Left lung (tissue), 10 donors: Measurements from ENCODE around the gene THSD8. TPM values are rescaled to one million over a fixed set of nuclear protein-coding genes. Genes with fewer than 3 reads are reported as not detected.
A peak's percentile ranks its signal among the peaks of the same experiment; 100 is the strongest.

Source experiments
- ATAC-seq: fragments of 200-7000 bp; cut with Tn5 transposase; one replicate; pipeline ENCODE4 v1.9.1; 2020; ENCODE audit warnings: moderate library complexity
- DNase-seq, 4 donors: peaks; one replicate each; pipeline ENCODE4 v3.0.0-alpha.2; 2013 to 2020
- H3K27ac ChIP-seq, 2 donors: fragments of 200-600 bp; sonication (generic) in 1 of 2; one replicate each; pipeline versions ENCODE4 v1.5.0 to v1.8.0; 2020 to 2021
- H3K27me3 ChIP-seq, 2 donors: fragments of 200-600 bp; sonication (generic) in 1 of 2; one replicate each; pipeline versions ENCODE4 v1.5.0 to v1.8.0; 2020 to 2021
- H3K36me3 ChIP-seq, 2 donors: fragments of 200-600 bp; sonication (generic) in 1 of 2; one replicate each; pipeline versions ENCODE4 v1.5.0 to v1.8.0; 2020 to 2021
- H3K4me1 ChIP-seq, 2 donors: fragments of 200-600 bp; one replicate each; pipeline ENCODE4 v1.8.0; 2021
- H3K4me3 ChIP-seq, 2 donors: fragments of 200-600 bp; sonication (generic) in 1 of 2; one replicate each; pipeline versions ENCODE4 v1.5.0 to v1.8.0; 2020 to 2021; ENCODE audit warnings: mild to moderate bottlenecking in 1 of 2
- H3K9me3 ChIP-seq, 2 donors: fragments of 200-600 bp; sonication (generic) in 1 of 2; one replicate each; pipeline versions ENCODE4 v1.5.0 to v1.8.0; 2020 to 2021
- intact Hi-C, 2 donors: fragments of 100-400 bp; cut with DNase I; formaldehyde crosslinking; loops; one replicate each; pipeline versions ENCODE4 v1.11.2 to v1.14.2; 2022
- polyA plus RNA-seq, 6 donors: library from polyadenylated mRNA; unstranded; fragments of 120-200 nt; gene quantifications; one replicate each; pipeline ENCODE4 v1.2.1, GENCODE V29; 2013; ENCODE audit not compliant: insufficient read length in 6 of 6
- total RNA-seq, 2 donors: library from RNA; stranded (reverse); fragmentation: NEBNext Ultra II Directional; extraction: Animal tissue kit (Norgen Biotek cat#: 25700); gene quantifications; one replicate each; pipeline ENCODE4 v1.2.1, GENCODE V29; 2021
- TF ChIP-seq, protein P1 (sequence below), 2 donors: fragments of 200-600 bp; sonication (generic) in 1 of 2; IDR thresholded peaks; one replicate each; pipeline versions ENCODE4 v1.5.0 to v1.8.0; 2021; ENCODE audit warnings: antibody characterized with exemption in 2 of 2
- donor health status: DM: no; HTN: yes; CAD: no.
- donor health status: DM: no; HTN: no; CAD: no.

The THSD8 gene
- total and polyA plus RNA-seq, 8 donors, result 2.2 to 11.6 (median 6.2) TPM

DNA sequence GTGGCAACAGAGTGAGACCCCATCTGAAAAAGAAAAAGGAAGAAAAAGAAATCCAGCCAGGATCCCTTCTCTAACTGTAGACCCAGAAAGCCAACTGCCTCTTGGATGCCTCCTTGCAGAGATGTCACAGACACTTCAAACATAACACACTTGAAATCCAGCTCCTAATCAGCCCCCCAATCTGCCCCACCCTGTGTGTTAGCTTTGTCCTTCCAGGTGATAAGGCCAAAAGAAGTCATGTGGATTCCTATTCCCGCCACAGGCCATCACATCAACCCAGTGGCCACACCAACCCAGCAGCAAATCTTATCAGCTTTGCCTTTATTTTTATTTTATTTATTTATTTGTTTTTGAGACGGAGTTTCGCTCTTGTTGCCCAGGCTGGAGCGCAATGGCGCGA, 42.2 kb upstream of the THSD8 start:
- TF ChIP-seq, protein P1, sequence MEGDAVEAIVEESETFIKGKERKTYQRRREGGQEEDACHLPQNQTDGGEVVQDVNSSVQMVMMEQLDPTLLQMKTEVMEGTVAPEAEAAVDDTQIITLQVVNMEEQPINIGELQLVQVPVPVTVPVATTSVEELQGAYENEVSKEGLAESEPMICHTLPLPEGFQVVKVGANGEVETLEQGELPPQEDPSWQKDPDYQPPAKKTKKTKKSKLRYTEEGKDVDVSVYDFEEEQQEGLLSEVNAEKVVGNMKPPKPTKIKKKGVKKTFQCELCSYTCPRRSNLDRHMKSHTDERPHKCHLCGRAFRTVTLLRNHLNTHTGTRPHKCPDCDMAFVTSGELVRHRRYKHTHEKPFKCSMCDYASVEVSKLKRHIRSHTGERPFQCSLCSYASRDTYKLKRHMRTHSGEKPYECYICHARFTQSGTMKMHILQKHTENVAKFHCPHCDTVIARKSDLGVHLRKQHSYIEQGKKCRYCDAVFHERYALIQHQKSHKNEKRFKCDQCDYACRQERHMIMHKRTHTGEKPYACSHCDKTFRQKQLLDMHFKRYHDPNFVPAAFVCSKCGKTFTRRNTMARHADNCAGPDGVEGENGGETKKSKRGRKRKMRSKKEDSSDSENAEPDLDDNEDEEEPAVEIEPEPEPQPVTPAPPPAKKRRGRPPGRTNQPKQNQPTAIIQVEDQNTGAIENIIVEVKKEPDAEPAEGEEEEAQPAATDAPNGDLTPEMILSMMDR (IDR thresholded peaks at IDR 0.05), result no peak
- no peak for ATAC-seq
- Histone ChIP-seq H3K27me3 (peaks cover 0 to 20% of the 10 kb centered on the region in 2 donors), H3K36me3 (peaks cover 0 to 28% of the 10 kb centered on the region in 2 donors), H3K4me1 (peaks cover 0 to 17% of the 10 kb centered on the region in 2 donors), H3K27ac (no peak overlapping the region), H3K4me3 (no peak overlapping the region), H3K9me3 (no peaks in the 10 kb centered on the region)
- intact Hi-C loops, result loop anchor here in 1 of 2 donors (5.0 kb wide), 2 partner anchors 38 to 93 kb away; no protein-coding TSS in a partner anchor
- no peak for DNase-seq

DNA sequence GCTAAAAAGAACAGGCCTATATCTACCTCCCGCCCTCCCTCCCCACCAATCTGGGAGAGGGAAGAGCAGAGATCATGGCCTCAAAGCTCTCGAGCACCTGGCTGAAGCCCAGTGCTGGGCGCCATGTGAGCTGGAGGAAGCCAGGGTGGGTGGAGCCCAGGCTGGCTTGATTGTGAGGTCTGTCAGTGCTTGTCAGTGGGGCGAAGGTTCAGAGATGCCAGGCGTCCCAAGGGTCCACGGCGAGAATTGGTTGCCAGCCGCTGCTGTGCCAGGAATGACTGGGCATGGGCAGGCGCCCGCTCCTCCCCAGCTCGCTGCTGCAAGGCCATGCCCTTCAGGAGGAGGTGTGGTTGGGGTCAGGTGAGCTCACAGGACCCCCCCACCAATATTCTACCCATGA, 38.8 kb upstream of the THSD8 start:
- TF ChIP-seq, protein P1 (IDR thresholded peaks at IDR 0.05), result no peak
- Histone ChIP-seq H3K9me3 (no peaks in the 10 kb centered on the region), H3K27ac (no peak overlapping the region), H3K36me3 (peaks cover 0 to 44% of the 10 kb centered on the region in 2 donors), H3K27me3 (peaks cover 0 to under 1% of the 10 kb centered on the region in 2 donors), H3K4me3 (no peak overlapping the region), H3K4me1 (peaks cover 0 to 16% of the 10 kb centered on the region in 2 donors)
- ATAC-seq (no peak), DNase-seq (no peak)
- intact Hi-C loops, result loop anchor here in 1 of 2 donors (5.0 kb wide), 1 partner anchor 34 kb away; no protein-coding TSS in a partner anchor

- Histone ChIP-seq H3K9me3 (no peaks in the 10 kb centered on the region), H3K4me1 (peaks cover 0 to 22% of the 10 kb centered on the region in 2 donors), H3K4me3 (no peak overlapping the region), H3K27ac (no peak overlapping the region), H3K36me3 (peaks cover 0 to 50% of the 10 kb centered on the region in 2 donors), H3K27me3 (no peaks in the 10 kb centered on the region)
- intact Hi-C loops, result loop anchor here (5.0 kb wide), 2 partner anchors 33 to 38 kb away; partner anchors contain the start of genes PRDX2 (in 1 of the 2) and THSD8 (in 1 of the 2)
- DNase-seq (no peak), ATAC-seq (no peak)
- TF ChIP-seq, protein P1 (IDR thresholded peaks at IDR 0.05), result no peak
Observed at GRCh38 chr19:12764698-12765097, 37.2 kb upstream of the THSD8 start.

DNA sequence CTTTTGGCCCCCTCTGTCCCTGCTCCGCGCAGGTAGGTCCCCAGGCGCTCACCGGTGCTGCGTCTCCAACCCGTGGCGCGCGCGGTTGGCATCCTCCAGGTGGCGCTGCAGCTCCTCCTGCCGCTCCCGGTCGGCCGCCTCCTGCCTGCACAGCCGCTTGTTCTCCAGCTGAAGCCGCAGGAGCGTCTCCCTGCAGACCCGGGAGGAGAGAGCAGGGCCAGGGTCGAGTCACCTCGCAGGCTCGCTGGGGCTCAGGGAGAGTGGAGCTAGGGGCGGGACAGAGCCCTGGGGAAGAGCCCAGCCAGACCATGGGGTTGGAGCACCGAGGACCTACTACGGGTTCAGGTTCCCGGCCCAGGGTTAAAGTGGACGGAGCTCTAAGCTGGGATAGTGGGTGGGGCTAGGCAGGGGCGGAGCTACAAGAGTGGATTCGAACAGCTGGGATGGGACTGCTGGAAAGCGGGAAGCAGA, 35.8 kb upstream of the THSD8 start:
- Histone ChIP-seq H3K36me3 (peaks cover 0 to 57% of the 10 kb centered on the region in 2 donors), H3K4me3 (peak overlapping the region in 1 of 2 donors; percentile 41), H3K4me1 (peaks cover 0 to 22% of the 10 kb centered on the region in 2 donors), H3K9me3 (no peaks in the 10 kb centered on the region), H3K27me3 (no peaks in the 10 kb centered on the region), H3K27ac (peak overlapping the region in 1 of 2 donors; percentile 55)
- TF ChIP-seq, protein P1 (IDR thresholded peaks at IDR 0.05), result peak; percentile 59 to 96
- intact Hi-C loops, result loop anchor here in 1 of 2 donors (5.0 kb wide), 1 partner anchor 36 kb away; the partner anchor contains the start of genes PRDX2 and THSD8
- peak in 3 of 4 donors; percentile 78 to 99 (median 83) for DNase-seq
- ATAC-seq, result peak; percentile 85

DNA sequence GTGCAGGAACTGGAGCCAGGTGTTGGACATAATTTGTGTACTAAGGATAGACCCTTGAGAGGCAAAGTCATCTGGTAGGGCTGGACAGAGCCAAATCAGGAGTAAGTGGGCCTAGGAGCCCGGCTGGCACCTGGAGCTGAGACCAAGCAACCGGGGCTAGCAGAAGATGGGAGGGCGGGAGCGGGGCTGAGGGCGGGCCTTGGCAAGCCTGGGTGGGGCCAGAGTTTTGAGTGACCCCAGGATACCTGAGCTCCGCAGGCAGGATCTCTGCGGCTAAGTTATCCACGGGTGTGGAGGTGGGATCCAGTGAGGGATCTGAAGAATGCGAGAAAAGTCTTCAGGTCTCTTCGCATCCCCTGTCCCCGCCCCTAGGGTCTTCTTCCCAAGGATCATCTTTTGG, 34.7 kb upstream of the THSD8 start:
- TF ChIP-seq, protein P1 (IDR thresholded peaks at IDR 0.05), result no peak
- DNase-seq, result no peak
- H3K4me3 ChIP-seq, result no peak overlapping the region
- H3K4me1 ChIP-seq, result peaks cover 0 to 24% of the 10 kb centered on the region in 2 donors
- H3K27ac ChIP-seq, result no peak overlapping the region
- ATAC-seq, result no peak
- peaks cover 0 to 54% of the 10 kb centered on the region in 2 donors for H3K36me3 ChIP-seq
- intact Hi-C loops, result loop anchor here in 1 of 2 donors (5.0 kb wide), 1 partner anchor 35 kb away; the partner anchor contains the start of genes PRDX2 and THSD8
- H3K9me3 ChIP-seq, result no peaks in the 10 kb centered on the region
- no peaks in the 10 kb centered on the region for H3K27me3 ChIP-seq
